GM19035 (cell line): ENCODE results near the gene KCND1.

Experiments used
- ATAC-seq: cut with Tn5 transposase; IDR thresholded peaks from one replicate; pipeline ENCODE4 v1.9.1; 2021; ENCODE audit not compliant: unreplicated experiment

The KCND1 gene

GRCh38 chrX:48939524-48940228 lies 32.0 kb downstream of the KCND1 start:
- ATAC-seq: no peak

GRCh38 chrX:48938721-48939425 lies 32.8 kb downstream of the KCND1 start:
- ATAC-seq: peak; percentile 41

- peak; percentile 65 for ATAC-seq
Observed at GRCh38 chrX:48937054-48937907, 34.4 kb downstream of the KCND1 start.

- ATAC-seq: no peak
Observed at GRCh38 chrX:48936429-48937053, 35.1 kb downstream of the KCND1 start.

GRCh38 chrX:48935301-48935670 lies 36.4 kb downstream of the KCND1 start:
- ATAC-seq: no peak

- no peak for ATAC-seq
Observed at GRCh38 chrX:48934581-48935300, 36.9 kb downstream of the KCND1 start.

- ATAC-seq: no peak
Observed at GRCh38 chrX:48933757-48934156, 37.9 kb downstream of the KCND1 start.

GRCh38 chrX:48927736-48928382 lies 43.8 kb downstream of the KCND1 start:
- no peak for ATAC-seq

GRCh38 chrX:48927123-48927522 lies 44.5 kb downstream of the KCND1 start:
- no peak for ATAC-seq

- ATAC-seq: no peak
Observed at GRCh38 chrX:48924270-48924669, 47.4 kb downstream of the KCND1 start.

GRCh38 chrX:48923771-48924170 lies 47.9 kb downstream of the KCND1 start:
- ATAC-seq: no peak

GRCh38 chrX:48920718-48921104 lies 50.9 kb downstream of the KCND1 start:
- ATAC-seq: no peak

- no peak for ATAC-seq
Observed at GRCh38 chrX:48919947-48920717, 51.5 kb downstream of the KCND1 start.

GRCh38 chrX:48919360-48919841 lies 52.2 kb downstream of the KCND1 start:
- peak; percentile 7 for ATAC-seq

- ATAC-seq: peak; percentile 83
Observed at GRCh38 chrX:48918643-48919340, 52.9 kb downstream of the KCND1 start, which contains the start of gene PIM2. Gene PIM2 (minus strand): TSS chrX:48919024. CDS start chrX:48918834, 190 bp downstream.

- no peak for ATAC-seq
Observed at GRCh38 chrX:48918301-48918642, 53.4 kb downstream of the KCND1 start.

- no peak for ATAC-seq
Observed at GRCh38 chrX:48917139-48918001, 54.3 kb downstream of the KCND1 start.
